CD14-positive monocyte (primary cell): Measurements from ENCODE around the gene HIPK1. TPM values are rescaled to one million over a fixed set of nuclear protein-coding genes. Genes with fewer than 3 reads are reported as not detected.

ENCODE experiments used
- DNase-seq, 3 donors: peaks; one replicate each; pipeline ENCODE4 v3.0.0-alpha.2; 2011 to 2022
- H2AFZ ChIP-seq: 2 replicates; pipeline ENCODE4 v1.6.0; 2012; ENCODE audit warnings: mild to moderate bottlenecking, low read depth, low read length, inconsistent platforms; ENCODE audit not compliant: insufficient read depth, poor library complexity, severe bottlenecking
- H3K27ac ChIP-seq, 2 donors: 1 replicate in 1 of 2; 2 replicates in 1 of 2; pipeline ENCODE4 v1.5.1; 2012 to 2013; ENCODE audit warnings: low read length in 2 of 2, control low read depth in 1 of 2, inconsistent platforms in 1 of 2, low read depth in 1 of 2, mild to moderate bottlenecking in 1 of 2
- H3K27me3 ChIP-seq, 2 donors: one replicate each; pipeline versions ENCODE4 v1.6.0 to v1.6.1; 2011 to 2013; ENCODE audit warnings: low read length in 2 of 2; ENCODE audit not compliant: control insufficient read depth in 2 of 2, insufficient read depth in 2 of 2
- H3K36me3 ChIP-seq, 2 donors: replicated peaks in 1 of 2; 1 replicate in 1 of 2; 2 replicates in 1 of 2; pipeline versions ENCODE4 v1.5.1 to v1.6.1; 2012 to 2013; ENCODE audit warnings: low read length in 2 of 2, control low read depth in 1 of 2, inconsistent platforms in 1 of 2, mild to moderate bottlenecking in 1 of 2; ENCODE audit not compliant: insufficient read depth in 2 of 2, control insufficient read depth in 1 of 2
- H3K4me1 ChIP-seq, 2 donors: 1 replicate in 1 of 2; 2 replicates in 1 of 2; pipeline versions ENCODE4 v1.5.1 to v1.6.1; 2012 to 2013; ENCODE audit warnings: low read length in 2 of 2, control low read depth in 1 of 2, inconsistent platforms in 1 of 2, mild to moderate bottlenecking in 1 of 2, moderate library complexity in 1 of 2; ENCODE audit not compliant: insufficient read depth in 2 of 2, control insufficient read depth in 1 of 2
- H3K4me2 ChIP-seq: replicated peaks from 2 replicates; pipeline ENCODE3; 2012; ENCODE audit warnings: low read length, moderate library complexity, mild to moderate bottlenecking; ENCODE audit not compliant: poor library complexity, severe bottlenecking; ENCODE audit errors: extremely low read depth
- H3K4me3 ChIP-seq, 3 experiments: fragments of 200-600 bp in 1 of 3; sonication (generic) in 1 of 3; replicated peaks in 1 of 3; 1 replicate in 2 of 3; 2 replicates in 1 of 3; pipeline ENCODE4 v1.5.1; 2011 to 2013; ENCODE audit warnings: low read length in 3 of 3, mild to moderate bottlenecking in 3 of 3, control low read depth in 2 of 3, low read depth in 2 of 3, inconsistent platforms in 1 of 3, moderate library complexity in 1 of 3
- H3K79me2 ChIP-seq: 2 replicates; pipeline ENCODE4 v1.6.0; 2012; ENCODE audit warnings: mild to moderate bottlenecking, control low read depth, inconsistent platforms, low read length, moderate library complexity; ENCODE audit not compliant: insufficient read depth
- H3K9ac ChIP-seq: 2 replicates; pipeline ENCODE4 v1.6.0; 2017; ENCODE audit warnings: low read length, mild to moderate bottlenecking; ENCODE audit not compliant: insufficient read depth, poor library complexity, severe bottlenecking
- H3K9me3 ChIP-seq, 2 donors: replicated peaks in 1 of 2; 1 replicate in 1 of 2; 2 replicates in 1 of 2; pipeline versions ENCODE4 v1.5.1 to v1.6.1; 2012 to 2013; ENCODE audit warnings: low read length in 2 of 2, control low read depth in 1 of 2; ENCODE audit not compliant: control insufficient read depth in 1 of 2, insufficient read depth in 1 of 2
- H4K20me1 ChIP-seq: 2 replicates; pipeline ENCODE4 v1.6.0; 2012; ENCODE audit warnings: mild to moderate bottlenecking, low read length, control low read depth, moderate library complexity; ENCODE audit not compliant: insufficient read depth
- H3K27ac Mint-ChIP-seq, 7 donors: one replicate each; pipeline ENCODE4 v1.8.0; 2020; ENCODE audit warnings: mild to moderate bottlenecking in 7 of 7, mixed read lengths in 7 of 7, moderate library complexity in 6 of 7, inconsistent platforms in 2 of 7
- H3K27me3 Mint-ChIP-seq, 3 donors: one replicate each; pipeline ENCODE4 v1.8.0; 2021 to 2022; ENCODE audit warnings: low read depth in 3 of 3, mild to moderate bottlenecking in 3 of 3, mixed read lengths in 3 of 3, moderate library complexity in 3 of 3, inconsistent platforms in 1 of 3
- H3K36me3 Mint-ChIP-seq, 2 donors: one replicate each; pipeline ENCODE4 v1.8.0; 2020; ENCODE audit warnings: mixed read lengths in 2 of 2, inconsistent platforms in 1 of 2, mild to moderate bottlenecking in 1 of 2
- H3K4me1 Mint-ChIP-seq: one replicate; pipeline ENCODE4 v1.8.0; 2020; ENCODE audit warnings: mild to moderate bottlenecking, mixed read lengths
- H3K4me3 Mint-ChIP-seq, 2 donors: one replicate each; pipeline ENCODE4 v1.8.0; 2020; ENCODE audit warnings: mild to moderate bottlenecking in 2 of 2, mixed read lengths in 2 of 2, moderate library complexity in 1 of 2
- H3K9me3 Mint-ChIP-seq, 7 donors: one replicate each; pipeline ENCODE4 v1.8.0; 2020 to 2022; ENCODE audit warnings: mixed read lengths in 7 of 7, mild to moderate bottlenecking in 6 of 7, moderate library complexity in 6 of 7, inconsistent platforms in 2 of 7
- CTCF ChIP-seq: fragments of 200-600 bp; IDR thresholded peaks from one replicate; pipeline ENCODE4 v1.8.0; 2022; ENCODE audit warnings: antibody characterized with exemption, mild to moderate bottlenecking
- whole genome bisulfite sequencing: methylation state at CpG from one replicate; pipeline ENCODE4 v1.1.5; 2013; ENCODE audit warnings: missing lambda C conversion rate; ENCODE audit not compliant: insufficient coverage; 5-methylcytosine and 5-hydroxymethylcytosine counted together
- intact Hi-C, 2 donors: fragments of 100-400 bp; cut with micrococcal nuclease; formaldehyde crosslinking; loops; one replicate each; pipeline versions ENCODE4 v1.15.0 to v1.15.1; 2023
- polyA plus RNA-seq, 3 donors: library from polyadenylated mRNA; depleted of rRNA in 1 of 3; unstranded in 2 of 3; stranded (reverse) in 1 of 3; fragments of 300-500 nt in 2 of 3; fragments of >200 nt in 1 of 3; fragmentation: Illumina TruSeq in 2 of 3; gene quantifications; 1 replicate in 2 of 3; 2 replicates in 1 of 3; pipeline ENCODE4 v1.2.3, GENCODE V29; 2012 to 2021

HIPK1 gene
- polyA plus RNA-seq, 3 donors = 10.1 to 57.2 (median 14.8) TPM

GRCh38 chr1:113931451-113931851, 2.3 kb downstream of the HIPK1 start:
- peak overlapping the region in 1 of 2 donors; percentile 99 for H3K27ac ChIP-seq
- peak in 2 of 3 donors; percentile 50 to 51 for DNase-seq
- peak overlapping the region; percentile 80 for H3K4me2 ChIP-seq
- H3K79me2 ChIP-seq = peaks cover 78% of the 10 kb centered on the region
- H3K27ac Mint-ChIP-seq = peak overlapping the region; percentile 98 to 99 (median 98)
- peak overlapping the region; percentile 70 to 99 (median 94) for H3K4me3 ChIP-seq
- no peak overlapping the region for H2AFZ ChIP-seq
- WGBS = no CpG with 5 or more reads among the region's 3 CpGs
- peak overlapping the region; percentile 98 for H3K9ac ChIP-seq
- peaks cover 1 to 3% (median 2%) of the 10 kb centered on the region in 3 donors for H3K27me3 Mint-ChIP-seq
- no peak for TF ChIP-seq CTCF
- no peaks in the 10 kb centered on the region for H3K9me3 ChIP-seq
- intact Hi-C loops = loop anchor here (5.0 kb wide), 2 partner anchors 59 to 64 kb away; partner anchors contain the start of gene PTPN22 (in 1 of the 2)
- H3K27me3 ChIP-seq = no peaks in the 10 kb centered on the region
- H3K9me3 Mint-ChIP-seq = peaks cover 0 to 4% (median 0%) of the 10 kb centered on the region in 7 donors
- peaks cover 5 to 8% of the 10 kb centered on the region in 2 donors for H3K36me3 Mint-ChIP-seq
- peaks cover 43 to 62% of the 10 kb centered on the region in 2 donors for H3K4me1 ChIP-seq
- peaks cover 63% of the 10 kb centered on the region for H4K20me1 ChIP-seq
- H3K36me3 ChIP-seq = no peaks in the 10 kb centered on the region
- peak overlapping the region; percentile 95 to 96 for H3K4me3 Mint-ChIP-seq
- H3K4me1 Mint-ChIP-seq = peaks cover 67% of the 10 kb centered on the region

- peak overlapping the region in 1 of 2 donors; percentile 99 for H3K27ac ChIP-seq
- H4K20me1 ChIP-seq = peaks cover 88% of the 10 kb centered on the region
Observed at GRCh38 chr1:113934006-113934405, 4.9 kb downstream of the HIPK1 start.

More at GRCh38 chr1:113934006-113934405, 4.9 kb downstream of the HIPK1 start:
- peak overlapping the region in 1 of 2 donors; percentile 69 for H3K4me3 Mint-ChIP-seq
- H3K36me3 ChIP-seq = no peaks in the 10 kb centered on the region
- H3K36me3 Mint-ChIP-seq = peaks cover 9 to 22% of the 10 kb centered on the region in 2 donors
- no peak for DNase-seq
- peaks cover 100% of the 10 kb centered on the region for H3K79me2 ChIP-seq
- peak overlapping the region in 5 of 7 donors; percentile 33 to 99 (median 87) for H3K27ac Mint-ChIP-seq
- H3K4me1 Mint-ChIP-seq = peaks cover 83% of the 10 kb centered on the region
- H3K4me3 ChIP-seq = peak overlapping the region in 1 of 3 experiments; percentile 31
- H3K9me3 Mint-ChIP-seq = peaks cover 0 to 4% (median 0%) of the 10 kb centered on the region in 7 donors
- intact Hi-C loops = loop anchor here (5.0 kb wide), 2 partner anchors 62 to 67 kb away; partner anchors contain the start of gene PTPN22 (in 1 of the 2)
- no peaks in the 10 kb centered on the region for H3K27me3 ChIP-seq
- H3K9ac ChIP-seq = no peak overlapping the region
- H3K27me3 Mint-ChIP-seq = peaks cover 0 to 3% (median 0%) of the 10 kb centered on the region in 3 donors
- no peaks in the 10 kb centered on the region for H3K9me3 ChIP-seq
- no peak overlapping the region for H2AFZ ChIP-seq
- no peak for TF ChIP-seq CTCF
- peaks cover 52 to 76% of the 10 kb centered on the region in 2 donors for H3K4me1 ChIP-seq
- H3K4me2 ChIP-seq = peak overlapping the region; percentile 20
